Uterus (tissue), 4 donors: ENCODE data around the gene CCDC9. TPM values are rescaled to one million over a fixed set of nuclear protein-coding genes. Genes with fewer than 3 reads are reported as not detected.
"Not testable (repeated sequence)": the region's sequence is repeated elsewhere in the genome, so short reads cannot be mapped to it uniquely, and the experiment has no call there.

Experiments
- DNase-seq, 2 donors: peaks; one replicate each; pipeline ENCODE4 v3.0.0-alpha.2; 2019 to 2020
- H3K27ac ChIP-seq, 2 donors: fragments of 200-600 bp; sonication (generic); 1 replicate in 1 of 2; 2 replicates in 1 of 2; pipeline ENCODE4 v1.5.1; 2016 to 2018
- H3K27me3 ChIP-seq, 2 donors: fragments of 200-600 bp; sonication (generic); one replicate each; pipeline ENCODE4 v1.5.1; 2018 to 2019; ENCODE audit warnings: control low read depth in 1 of 2
- H3K36me3 ChIP-seq, 2 donors: fragments of 200-600 bp; sonication (generic); one replicate each; pipeline ENCODE4 v1.5.1; 2019; ENCODE audit warnings: control low read depth in 1 of 2
- H3K4me1 ChIP-seq, 2 donors: fragments of 200-600 bp; sonication (generic); one replicate each; pipeline ENCODE4 v1.5.1; 2018 to 2019; ENCODE audit warnings: control low read depth in 1 of 2
- H3K4me3 ChIP-seq, 2 donors: fragments of 200-600 bp; sonication (generic); 1 replicate in 1 of 2; 2 replicates in 1 of 2; pipeline ENCODE4 v1.5.1; 2018 to 2019; ENCODE audit warnings: mild to moderate bottlenecking in 1 of 2
- H3K9me3 ChIP-seq, 2 donors: fragments of 200-600 bp; sonication (generic); one replicate each; pipeline ENCODE4 v1.5.1; 2019; ENCODE audit warnings: control low read depth in 1 of 2
- CTCF ChIP-seq, 4 experiments: fragments of 200-600 bp in 2 of 4; fragments of 450-650 bp in 2 of 4; sonication (generic) in 2 of 4; IDR thresholded peaks; one replicate each; pipeline ENCODE4 v1.5.1; 2016 to 2019; ENCODE audit warnings: antibody characterized with exemption in 4 of 4, mild to moderate bottlenecking in 2 of 4, moderate library complexity in 1 of 4
- POLR2A ChIP-seq, 2 donors: fragments of 450-650 bp; IDR thresholded peaks; one replicate each; pipeline ENCODE4 v1.6.1; 2016; ENCODE audit warnings: antibody characterized with exemption in 2 of 2, mild to moderate bottlenecking in 1 of 2, moderate library complexity in 1 of 2
- intact Hi-C: fragments of 100-400 bp; cut with DNase I; formaldehyde crosslinking; loops from one replicate; pipeline ENCODE4 v1.15.1; 2023; ENCODE audit warnings: low total_unique reads
- total RNA-seq, 4 donors: library from RNA; depleted of rRNA in 3 of 4; stranded (reverse); fragments of >200 nt in 3 of 4; gene quantifications; one replicate each; pipeline versions ENCODE4 v1.1.0 to v1.2.4, GENCODE V29; 2014 to 2023
- donor health status: DM: yes; HTN: yes; CAD: no.

Gene CCDC9
- total RNA-seq, 4 donors from 2014 or later, result 2.6 to 45.4 (median 8.1) TPM

GRCh38 chr19:47283405-47284059, 27.2 kb downstream of the CCDC9 start:
- no peak for DNase-seq
- no peaks in the 10 kb centered on the region for H3K27me3 ChIP-seq
- H3K27ac ChIP-seq, result no peak overlapping the region
- intact Hi-C loops, result loop anchor here (10.0 kb wide), 1 partner anchor 411 kb away; no protein-coding TSS in a partner anchor
- no peaks in the 10 kb centered on the region for H3K9me3 ChIP-seq
- no peaks in the 10 kb centered on the region for H3K36me3 ChIP-seq
- H3K4me3 ChIP-seq, result no peak overlapping the region
- no peaks in the 10 kb centered on the region for H3K4me1 ChIP-seq
- TF ChIP-seq CTCF (IDR thresholded peaks at IDR 0.05) (no peak), POLR2A (IDR thresholded peaks at IDR 0.05) (no peak)

- H3K4me1 ChIP-seq, result no peaks in the 10 kb centered on the region
- TF ChIP-seq POLR2A (IDR thresholded peaks at IDR 0.05), result no peak
- peak; percentile 74 to 91 (median 86) for TF ChIP-seq CTCF (IDR thresholded peaks at IDR 0.05)
- DNase-seq, result peak in 1 of 2 donors; percentile 33
- H3K36me3 ChIP-seq, result no peaks in the 10 kb centered on the region
- no peaks in the 10 kb centered on the region for H3K9me3 ChIP-seq
- no peak overlapping the region for H3K4me3 ChIP-seq
- intact Hi-C loops, result loop anchor here (10.0 kb wide), 1 partner anchor 410 kb away; no protein-coding TSS in a partner anchor
- no peaks in the 10 kb centered on the region for H3K27me3 ChIP-seq
- no peak overlapping the region for H3K27ac ChIP-seq
These were observed 28.1 kb downstream of the CCDC9 start for GRCh38 chr19:47284324-47284899.

GRCh38 chr19:47296036-47296435, 39.7 kb downstream of the CCDC9 start:
- intact Hi-C loops, result loop anchor here (10.0 kb wide), 1 partner anchor 129 kb away; no protein-coding TSS in a partner anchor
- TF ChIP-seq CTCF (IDR thresholded peaks at IDR 0.05) (peak; percentile 56 to 66 (median 60)), POLR2A (IDR thresholded peaks at IDR 0.05) (no peak)
- DNase-seq, result peak; percentile 53 to 81
- Histone ChIP-seq H3K27ac (no peak overlapping the region), H3K4me1 (no peaks in the 10 kb centered on the region), H3K36me3 (no peaks in the 10 kb centered on the region), H3K27me3 (no peaks in the 10 kb centered on the region), H3K9me3 (no peaks in the 10 kb centered on the region), H3K4me3 (no peak overlapping the region)

- H3K27ac ChIP-seq, H3K9me3 ChIP-seq, H3K4me3 ChIP-seq, DNase-seq, intact Hi-C loops, H3K36me3 ChIP-seq, H3K4me1 ChIP-seq, H3K27me3 ChIP-seq: not testable (repeated sequence)
These were observed 44.5 kb downstream of the CCDC9 start for GRCh38 chr19:47300867-47301266.

GRCh38 chr19:47302249-47302648, 45.9 kb downstream of the CCDC9 start:
- intact Hi-C loops, result no loop called here
- no peaks in the 10 kb centered on the region for H3K36me3 ChIP-seq
- no peak for DNase-seq
- no peak overlapping the region for H3K4me3 ChIP-seq
- TF ChIP-seq POLR2A (IDR thresholded peaks at IDR 0.05) (no peak), CTCF (IDR thresholded peaks at IDR 0.05) (no peak)
- H3K4me1 ChIP-seq, result no peaks in the 10 kb centered on the region
- no peaks in the 10 kb centered on the region for H3K27me3 ChIP-seq
- no peak overlapping the region for H3K27ac ChIP-seq
- H3K9me3 ChIP-seq, result no peaks in the 10 kb centered on the region
